IMR-90 (cell line): ENCODE data around the gene ZDHHC19. TPM values are rescaled to one million over a fixed set of nuclear protein-coding genes. Genes with fewer than 3 reads are reported as not detected.

Experiments used
- ATAC-seq: fragments of 200-7000 bp; cut with Tn5 transposase; 2 replicates; pipeline ENCODE4 v1.9.1; 2020; ENCODE audit warnings: low read depth, mild to moderate bottlenecking, moderate library complexity
- BruUV-seq: library from RNA; stranded (reverse); fragments of 400-500 nt; replicated peaks from 2 replicates; lab custom pipeline; 2021; lab: Mats Ljungman, UMichigan
- CTCF ChIA-PET: fragments of 300-600 bp; formaldehyde crosslinking; extraction: SDS; loops from one replicate; lab custom pipeline; 2021; ENCODE audit warnings: antibody characterized with exemption; lab: Yijun Ruan, JAX
- POLR2A ChIA-PET: fragments of 300-600 bp; sonication (Branson Sonifier 250); formaldehyde crosslinking; loops from one replicate; lab custom pipeline; 2022; ENCODE audit warnings: antibody characterized with exemption; ENCODE audit not compliant: unreplicated experiment; lab: Charles Lee
- DNase-seq: peaks from one replicate; pipeline ENCODE4 v3.0.0; 2013
- H2AFZ ChIP-seq: replicated peaks from 2 replicates; pipeline ENCODE3; 2013; ENCODE audit warnings: low read length, mild to moderate bottlenecking; ENCODE audit not compliant: poor library complexity
- H2AK5ac ChIP-seq: 2 replicates; pipeline ENCODE4 v1.6.1; 2013; ENCODE audit warnings: low read depth, low read length, inconsistent platforms
- H2AK9ac ChIP-seq: replicated peaks from 2 replicates; pipeline ENCODE3; 2013; ENCODE audit warnings: mild to moderate bottlenecking, low read depth, low read length, moderate library complexity; ENCODE audit not compliant: poor library complexity
- H2BK120ac ChIP-seq: 2 replicates; pipeline ENCODE4 v1.6.1; 2013; ENCODE audit warnings: low read depth, low read length, inconsistent platforms
- H2BK15ac ChIP-seq: 3 replicates; pipeline ENCODE4 v1.6.1; 2013; ENCODE audit warnings: low read depth, low read length, inconsistent platforms
- H2BK20ac ChIP-seq: 2 replicates; pipeline ENCODE4 v1.6.1; 2013; ENCODE audit warnings: low read depth, mild to moderate bottlenecking, inconsistent platforms, low read length, moderate library complexity
- H2BK5ac ChIP-seq: 2 replicates; pipeline ENCODE4 v1.6.1; 2013; ENCODE audit warnings: mild to moderate bottlenecking, low read depth, low read length, inconsistent platforms; ENCODE audit not compliant: poor library complexity, severe bottlenecking
- H3K14ac ChIP-seq: replicated peaks from 2 replicates; pipeline ENCODE4 v1.6.1; 2013; ENCODE audit warnings: low read depth, low read length, inconsistent platforms
- H3K18ac ChIP-seq: 2 replicates; pipeline ENCODE4 v1.6.1; 2013; ENCODE audit warnings: low read depth, low read length, control low read depth
- H3K23ac ChIP-seq: 2 replicates; pipeline ENCODE4 v1.6.1; 2013; ENCODE audit warnings: low read depth, low read length, inconsistent platforms
- H3K27ac ChIP-seq: 2 replicates; pipeline ENCODE4 v1.5.1; 2013; ENCODE audit warnings: mild to moderate bottlenecking, control low read depth, low read length; ENCODE audit not compliant: insufficient read depth
- H3K27me3 ChIP-seq: 2 replicates; pipeline ENCODE4 v1.6.1; 2013; ENCODE audit warnings: low read length; ENCODE audit not compliant: control insufficient read depth, insufficient read depth
- H3K36me3 ChIP-seq: 2 replicates; pipeline ENCODE4 v1.6.1; 2013; ENCODE audit warnings: low read length, mixed read lengths; ENCODE audit not compliant: control insufficient read depth, insufficient read depth
- H3K4ac ChIP-seq: 2 replicates; pipeline ENCODE4 v1.6.1; 2013; ENCODE audit warnings: low read depth, low read length, inconsistent platforms
- H3K4me1 ChIP-seq: 2 replicates; pipeline ENCODE4 v1.6.1; 2013; ENCODE audit warnings: low read length, mixed read lengths; ENCODE audit not compliant: control insufficient read depth, insufficient read depth
- H3K4me2 ChIP-seq: 2 replicates; pipeline ENCODE4 v1.6.1; 2013; ENCODE audit warnings: low read depth, mild to moderate bottlenecking, control low read depth, low read length, moderate library complexity
- H3K4me3 ChIP-seq: 2 replicates; pipeline ENCODE4 v1.5.1; 2013; ENCODE audit warnings: low read depth, mild to moderate bottlenecking, control low read depth, low read length, moderate library complexity; ENCODE audit not compliant: insufficient read depth
- H3K56ac ChIP-seq: 2 replicates; pipeline ENCODE4 v1.6.1; 2013; ENCODE audit warnings: low read length, inconsistent platforms; ENCODE audit not compliant: insufficient read depth; ENCODE audit errors: extremely low read depth
- H3K79me1 ChIP-seq, 2 experiments: 2 replicates each; pipeline ENCODE4 v1.6.1; 2013; ENCODE audit warnings: low read length in 2 of 2, inconsistent platforms in 1 of 2, low read depth in 1 of 2
- H3K9ac ChIP-seq: 2 replicates; pipeline ENCODE4 v1.6.1; 2013; ENCODE audit warnings: low read depth, low read length, control low read depth
- H3K9me1 ChIP-seq: 2 replicates; pipeline ENCODE4 v1.6.1; 2013; ENCODE audit warnings: low read length, inconsistent platforms; ENCODE audit not compliant: insufficient read depth
- H3K9me3 ChIP-seq: 2 replicates; pipeline ENCODE4 v1.6.1; 2013; ENCODE audit warnings: low read length; ENCODE audit not compliant: control insufficient read depth, insufficient read depth
- H4K20me1 ChIP-seq: 2 replicates; pipeline ENCODE4 v1.6.1; 2013; ENCODE audit warnings: low read length, inconsistent platforms; ENCODE audit not compliant: insufficient read depth
- H4K5ac ChIP-seq: 2 replicates; pipeline ENCODE4 v1.6.1; 2013; ENCODE audit warnings: mild to moderate bottlenecking, low read depth, low read length, control low read depth
- H4K8ac ChIP-seq, 2 experiments: 2 replicates each; pipeline ENCODE4 v1.6.1; 2013; ENCODE audit warnings: low read depth in 2 of 2, low read length in 2 of 2, control low read depth in 1 of 2, inconsistent platforms in 1 of 2
- H4K91ac ChIP-seq: 2 replicates; pipeline ENCODE4 v1.6.1; 2013; ENCODE audit warnings: low read depth, low read length, inconsistent platforms; ENCODE audit not compliant: insufficient read depth
- CEBPB ChIP-seq: IDR thresholded peaks from 2 replicates; pipeline ENCODE4 v1.6.1; 2012; ENCODE audit warnings: low read depth, low read length, improper control_type of control experiment
- CHD1 ChIP-seq: IDR thresholded peaks from 2 replicates; pipeline ENCODE4 v1.6.1; 2012; ENCODE audit warnings: low read depth, low read length, improper control_type of control experiment
- MAFK ChIP-seq: IDR thresholded peaks from 2 replicates; pipeline ENCODE4 v1.6.1; 2012; ENCODE audit warnings: low read depth, low read length, improper control_type of control experiment
- MAZ ChIP-seq: IDR thresholded peaks from 2 replicates; pipeline ENCODE4 v1.6.1; 2012; ENCODE audit warnings: low read depth, mild to moderate bottlenecking, low read length, improper control_type of control experiment, moderate library complexity, borderline replicate concordance
- MXI1 ChIP-seq: IDR thresholded peaks from 2 replicates; pipeline ENCODE4 v1.6.1; 2012; ENCODE audit warnings: low read depth, mild to moderate bottlenecking, low read length, moderate library complexity, borderline replicate concordance
- NFE2L2 ChIP-seq: fragments of 150-350 bp; IDR thresholded peaks from 2 replicates; pipeline ENCODE4 v1.6.1; 2016; ENCODE audit warnings: low read depth, mild to moderate bottlenecking, low read length
- POLR2A ChIP-seq: IDR thresholded peaks from 2 replicates; pipeline ENCODE4 v1.6.1; 2012; ENCODE audit warnings: mild to moderate bottlenecking, low read depth, low read length
- RAD21 ChIP-seq: IDR thresholded peaks from 2 replicates; pipeline ENCODE4 v1.6.1; 2012; ENCODE audit warnings: low read length, improper control_type of control experiment
- RCOR1 ChIP-seq: IDR thresholded peaks from 2 replicates; pipeline ENCODE4 v1.6.1; 2012; ENCODE audit warnings: mild to moderate bottlenecking, low read length, improper control_type of control experiment; ENCODE audit not compliant: insufficient replicate concordance
- RFX5 ChIP-seq: IDR thresholded peaks from 2 replicates; pipeline ENCODE4 v1.8.0; 2012; ENCODE audit warnings: low read depth, mild to moderate bottlenecking, low read length, moderate library complexity
- SMC3 ChIP-seq: fragments of 150-350 bp; IDR thresholded peaks from 2 replicates; pipeline ENCODE4 v1.6.1; 2016; ENCODE audit warnings: low read depth, mild to moderate bottlenecking, antibody characterized with exemption, low read length, moderate library complexity
- WGBS, 2 experiments: methylation state at CpG; one replicate each; pipeline versions ENCODE4 v1.1.5 to v1.1.7; 2013; ENCODE audit warnings: missing lambda C conversion rate in 2 of 2; ENCODE audit not compliant: insufficient read length in 1 of 2; ENCODE audit errors: extremely low coverage in 2 of 2; 5-methylcytosine and 5-hydroxymethylcytosine counted together
- dilution Hi-C: fragments of 300-500 bp; cut with HindIII; formaldehyde crosslinking; loops from one replicate; pipeline ENCODE4 v1.14.3; 2018; ENCODE audit warnings: low sequenced_read_pairs; ENCODE audit not compliant: unreplicated experiment
- in situ Hi-C: fragments of 300-500 bp; cut with MboI; formaldehyde crosslinking; loops from 3 replicates; pipeline ENCODE4 v1.14.3; 2019; ENCODE audit warnings: low sequenced_read_pairs, inconsistent platforms, mixed read lengths
- intact Hi-C: fragments of 100-400 bp; cut with micrococcal nuclease; formaldehyde crosslinking; loops from 2 replicates; pipeline ENCODE4 v1.10.0; 2022
- polyA plus RNA-seq, 3 experiments: library from polyadenylated mRNA; depleted of rRNA; stranded (reverse); fragments of >200 nt; gene quantifications; 2 replicates each; pipeline ENCODE4 v1.2.3, GENCODE V29; 2012; ENCODE audit warnings: low replicate concordance in 1 of 3
- total RNA-seq: library from RNA; depleted of rRNA; stranded (reverse); fragments of >200 nt; gene quantifications from 2 replicates; pipeline ENCODE4 v1.2.3, GENCODE V29; 2012
- TF ChIP-seq, protein P1 (sequence below): fragments of 150-350 bp; IDR thresholded peaks from 2 replicates; pipeline ENCODE4 v1.6.1; 2017; ENCODE audit warnings: mild to moderate bottlenecking, antibody characterized with exemption, low read length, low read depth
- TF ChIP-seq, protein P2 (sequence below): conservative IDR thresholded peaks from 2 replicates; pipeline ENCODE4 v1.5.1; 2012; ENCODE audit warnings: mild to moderate bottlenecking, low read depth, low read length, improper control_type of control experiment

The ZDHHC19 gene
- total and polyA plus RNA-seq, 2 of the 4 experiments (the other 2 are of a cell fraction) = 0.09 TPM; not detected in 1

DNA sequence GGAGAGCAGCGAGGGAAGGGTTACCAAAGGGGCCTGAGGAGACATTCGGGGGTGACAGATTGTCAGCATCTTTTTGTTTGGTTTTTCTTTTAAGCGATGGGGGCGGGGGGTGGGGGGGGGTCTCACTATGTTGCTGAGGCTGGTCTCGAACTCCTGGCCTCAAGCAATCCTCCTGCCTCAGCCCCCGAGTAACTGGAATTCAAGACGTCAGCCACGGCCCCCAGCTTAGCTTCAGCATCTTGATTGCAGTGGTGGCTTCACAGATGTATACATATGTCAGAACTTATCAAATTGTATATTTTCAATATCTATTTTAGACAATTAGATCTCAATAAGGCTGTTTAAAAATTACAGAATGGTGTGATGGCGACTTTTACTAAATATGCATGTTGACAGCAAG is 30.9 kb downstream of the ZDHHC19 start:
- Histone ChIP-seq H4K8ac (no peak overlapping the region), H3K27me3 (0 out of 2 replicates have a peak, but pooled peaks cover 2% of the 10 kb centered on the region), H3K79me1 (no peaks in the 10 kb centered on the region), H3K4me3 (no peak overlapping the region), H4K5ac (no peak overlapping the region), H3K18ac (no peak overlapping the region), H3K9ac (no peak overlapping the region), H4K20me1 (no peaks in the 10 kb centered on the region), H3K4me2 (no peak overlapping the region), H2BK15ac (no peak overlapping the region), H3K4ac (no peak overlapping the region), H3K36me3 (no peaks in the 10 kb centered on the region), H3K27ac (no peak overlapping the region), H3K23ac (no peak overlapping the region), H2BK5ac (no peak overlapping the region), H2AFZ (no peak overlapping the region), H3K14ac (no peak overlapping the region), H4K91ac (no peak overlapping the region), H3K56ac (no peak overlapping the region), H2AK5ac (no peak overlapping the region), H2BK20ac (no peak overlapping the region), H2AK9ac (no peak overlapping the region), H2BK120ac (no peak overlapping the region), H3K9me3 (no peaks in the 10 kb centered on the region), H3K9me1 (no peaks in the 10 kb centered on the region), H3K4me1 (peaks cover 3% of the 10 kb centered on the region; the same call in 1 of the 2 replicates)
- in situ Hi-C loops = no loop called here
- dilution Hi-C loops = loop anchor here (25.0 kb wide), 1 partner anchor 118 kb away; no protein-coding TSS in a partner anchor
- DNase-seq (no peak), ATAC-seq (no peak)
- POLR2A ChIA-PET = no interaction called here
- intact Hi-C loops = no loop called here
- no peak for TF ChIP-seq MAZ
- no peak for TF ChIP-seq MAFK
- TF ChIP-seq NFE2L2 = no peak
- no peak for TF ChIP-seq POLR2A
- TF ChIP-seq SMC3 = no peak
- no peak for TF ChIP-seq RFX5
- no peak for TF ChIP-seq RCOR1
- TF ChIP-seq RAD21 = no peak
- no peak for TF ChIP-seq CHD1
- no peak for TF ChIP-seq MXI1
- TF ChIP-seq, protein P1, sequence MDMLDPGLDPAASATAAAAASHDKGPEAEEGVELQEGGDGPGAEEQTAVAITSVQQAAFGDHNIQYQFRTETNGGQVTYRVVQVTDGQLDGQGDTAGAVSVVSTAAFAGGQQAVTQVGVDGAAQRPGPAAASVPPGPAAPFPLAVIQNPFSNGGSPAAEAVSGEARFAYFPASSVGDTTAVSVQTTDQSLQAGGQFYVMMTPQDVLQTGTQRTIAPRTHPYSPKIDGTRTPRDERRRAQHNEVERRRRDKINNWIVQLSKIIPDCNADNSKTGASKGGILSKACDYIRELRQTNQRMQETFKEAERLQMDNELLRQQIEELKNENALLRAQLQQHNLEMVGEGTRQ = no peak
- no peak for TF ChIP-seq CEBPB
- TF ChIP-seq, protein P2, sequence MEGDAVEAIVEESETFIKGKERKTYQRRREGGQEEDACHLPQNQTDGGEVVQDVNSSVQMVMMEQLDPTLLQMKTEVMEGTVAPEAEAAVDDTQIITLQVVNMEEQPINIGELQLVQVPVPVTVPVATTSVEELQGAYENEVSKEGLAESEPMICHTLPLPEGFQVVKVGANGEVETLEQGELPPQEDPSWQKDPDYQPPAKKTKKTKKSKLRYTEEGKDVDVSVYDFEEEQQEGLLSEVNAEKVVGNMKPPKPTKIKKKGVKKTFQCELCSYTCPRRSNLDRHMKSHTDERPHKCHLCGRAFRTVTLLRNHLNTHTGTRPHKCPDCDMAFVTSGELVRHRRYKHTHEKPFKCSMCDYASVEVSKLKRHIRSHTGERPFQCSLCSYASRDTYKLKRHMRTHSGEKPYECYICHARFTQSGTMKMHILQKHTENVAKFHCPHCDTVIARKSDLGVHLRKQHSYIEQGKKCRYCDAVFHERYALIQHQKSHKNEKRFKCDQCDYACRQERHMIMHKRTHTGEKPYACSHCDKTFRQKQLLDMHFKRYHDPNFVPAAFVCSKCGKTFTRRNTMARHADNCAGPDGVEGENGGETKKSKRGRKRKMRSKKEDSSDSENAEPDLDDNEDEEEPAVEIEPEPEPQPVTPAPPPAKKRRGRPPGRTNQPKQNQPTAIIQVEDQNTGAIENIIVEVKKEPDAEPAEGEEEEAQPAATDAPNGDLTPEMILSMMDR = no peak
- BruUV-seq = no TSS peak
- WGBS, 2 experiments = no CpG with 5 or more reads among the region's 9 CpGs
- CTCF ChIA-PET = no interaction called here
